HG02852 (cell line): ENCODE data around the gene MRPL57.
"Not testable (repeated sequence)": the region's sequence is repeated elsewhere in the genome, so short reads cannot be mapped to it uniquely, and the experiment has no call there.

Source experiments
- ATAC-seq: cut with Tn5 transposase; IDR thresholded peaks from one replicate; pipeline ENCODE4 v1.9.1; 2021; ENCODE audit warnings: mild to moderate bottlenecking, moderate library complexity; ENCODE audit not compliant: unreplicated experiment

Gene MRPL57

DNA sequence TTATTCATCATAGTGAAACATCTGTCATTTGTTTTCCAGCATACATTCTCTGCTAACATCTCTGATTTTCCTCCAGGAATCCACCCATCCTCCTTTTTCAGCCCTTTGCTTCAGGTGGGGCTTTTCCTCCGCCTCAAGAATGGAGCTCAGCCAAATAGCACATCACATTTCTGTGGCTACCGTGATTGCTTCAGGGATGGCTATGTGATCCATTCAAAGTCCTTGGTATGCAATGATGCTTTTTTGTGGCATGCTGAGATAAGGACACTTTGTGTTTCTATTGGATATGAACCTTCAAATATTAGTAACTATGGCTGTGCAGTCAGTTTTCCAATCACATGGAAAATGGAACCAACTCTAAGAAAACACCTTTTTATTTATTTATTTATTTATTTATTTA is 18.3 kb downstream of the MRPL57 start:
- not testable (repeated sequence) for ATAC-seq

DNA sequence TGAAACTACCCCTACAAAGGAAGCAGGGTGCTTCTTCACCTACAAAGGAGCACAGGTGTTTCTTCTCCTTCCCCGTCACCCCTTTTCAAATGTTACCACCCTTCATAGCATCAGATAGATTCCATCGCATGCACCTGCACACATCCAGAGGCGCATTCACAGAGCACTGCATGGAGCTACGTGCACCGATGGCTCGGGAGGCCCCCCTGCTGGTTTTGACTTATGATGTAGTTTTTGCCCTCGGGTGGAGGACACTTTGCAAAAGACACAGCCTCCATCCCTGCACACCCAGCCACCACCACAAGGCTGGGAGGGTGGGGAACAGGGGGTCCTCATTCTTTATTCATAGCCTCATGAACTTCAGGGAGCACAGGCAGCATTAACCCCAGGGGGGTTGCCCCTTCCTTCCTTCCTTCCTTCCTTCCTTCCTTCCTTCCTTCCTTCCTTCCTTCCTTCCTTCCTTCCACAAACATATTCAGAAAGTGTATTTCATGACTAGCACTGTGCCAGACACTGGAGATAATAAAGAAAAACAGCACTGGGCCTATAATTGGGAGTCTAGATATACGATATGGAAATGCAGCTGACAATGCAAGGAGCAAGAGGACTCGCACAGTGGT is 21.3 kb downstream of the MRPL57 start:
- ATAC-seq = not testable (repeated sequence)

DNA sequence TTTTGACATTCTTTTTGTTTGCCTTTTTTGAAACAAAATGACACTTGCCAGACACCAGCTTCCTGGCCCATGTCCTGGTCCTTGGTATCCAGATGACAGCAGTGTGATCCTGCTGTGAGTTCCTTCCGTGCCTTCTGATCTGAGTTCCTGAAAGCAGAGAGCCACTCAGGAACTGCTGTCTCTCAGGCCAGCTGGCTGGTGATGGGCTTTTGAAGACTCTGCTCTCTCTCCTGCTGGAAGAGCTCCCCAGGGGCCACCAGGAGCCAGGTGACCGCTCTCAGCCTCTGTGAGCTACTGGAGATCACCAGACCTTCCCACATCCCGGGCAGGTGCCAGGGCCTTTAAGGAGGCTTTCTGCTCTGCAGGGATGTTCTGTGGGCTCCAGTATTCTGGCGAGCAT is 21.9 kb downstream of the MRPL57 start:
- ATAC-seq = not testable (repeated sequence)

DNA sequence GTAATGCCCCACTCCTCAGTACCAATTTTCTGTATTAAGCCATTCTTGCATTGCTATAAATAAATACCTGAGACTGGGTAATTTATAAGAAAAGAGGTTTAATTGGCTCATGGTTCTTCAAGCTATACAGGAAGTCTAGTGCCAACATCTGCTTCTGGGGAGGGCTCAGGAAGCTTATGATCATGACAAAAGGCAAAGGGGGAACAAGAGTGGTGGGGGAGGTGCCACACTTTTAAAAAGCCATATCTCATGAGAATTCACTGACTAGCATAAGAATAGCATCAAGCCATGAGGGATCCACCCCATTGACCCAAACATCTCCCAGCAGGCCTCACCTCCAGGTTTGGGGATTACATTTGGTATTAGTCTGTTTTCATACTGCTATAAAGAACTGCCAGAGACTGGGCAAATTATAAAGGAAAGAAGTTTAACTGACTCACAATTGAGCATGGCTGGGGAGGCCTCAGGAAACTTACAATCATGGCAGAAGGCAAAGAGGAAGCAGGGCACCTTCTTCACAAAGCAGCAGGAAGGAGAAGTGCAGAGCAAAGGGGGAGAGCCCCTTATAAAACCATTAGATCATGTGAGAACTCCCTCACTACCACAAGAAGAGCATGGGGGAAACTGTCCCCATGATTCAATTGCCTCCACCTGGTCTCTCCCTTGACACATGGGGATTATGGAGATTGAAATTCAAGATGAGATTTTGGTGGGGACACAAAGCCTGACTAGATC is 25.2 kb downstream of the MRPL57 start:
- not testable (repeated sequence) for ATAC-seq

DNA sequence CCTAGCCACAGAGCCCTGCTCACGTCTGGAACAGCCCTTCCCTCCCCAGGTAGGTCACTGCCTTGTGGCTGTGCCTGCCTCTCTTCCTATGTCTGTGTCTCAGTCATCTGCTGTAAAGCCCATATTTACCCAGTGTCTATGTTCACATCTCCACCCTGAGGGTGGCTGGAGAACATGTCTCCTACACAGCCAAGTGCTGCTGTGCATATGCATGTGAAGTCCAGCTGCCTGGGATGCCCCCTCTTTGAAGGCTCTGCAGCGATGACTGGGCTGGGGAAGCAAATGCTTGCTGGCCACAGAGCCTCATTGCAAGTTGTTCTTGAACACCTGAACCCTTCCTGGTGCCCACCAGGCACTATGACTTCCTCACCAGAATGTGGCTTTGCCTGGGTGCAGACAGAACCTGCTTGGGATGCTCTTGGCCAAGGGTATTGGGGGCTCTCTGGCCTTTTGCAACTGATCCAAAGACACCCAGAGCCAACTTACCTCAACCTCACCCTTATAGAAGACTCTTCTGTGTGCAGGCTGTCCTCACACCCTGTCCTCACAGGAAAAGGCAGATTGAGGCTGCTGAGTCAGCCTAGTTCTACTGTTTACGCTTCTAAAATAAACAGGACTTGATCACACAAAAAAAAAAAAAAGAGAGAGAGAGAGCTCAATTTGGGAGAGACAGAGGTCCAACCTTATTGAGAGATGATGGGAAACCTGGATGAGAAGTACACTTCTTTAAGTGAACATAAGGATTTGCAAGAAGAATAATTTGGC is 26.5 kb downstream of the MRPL57 start:
- ATAC-seq = no peak

DNA sequence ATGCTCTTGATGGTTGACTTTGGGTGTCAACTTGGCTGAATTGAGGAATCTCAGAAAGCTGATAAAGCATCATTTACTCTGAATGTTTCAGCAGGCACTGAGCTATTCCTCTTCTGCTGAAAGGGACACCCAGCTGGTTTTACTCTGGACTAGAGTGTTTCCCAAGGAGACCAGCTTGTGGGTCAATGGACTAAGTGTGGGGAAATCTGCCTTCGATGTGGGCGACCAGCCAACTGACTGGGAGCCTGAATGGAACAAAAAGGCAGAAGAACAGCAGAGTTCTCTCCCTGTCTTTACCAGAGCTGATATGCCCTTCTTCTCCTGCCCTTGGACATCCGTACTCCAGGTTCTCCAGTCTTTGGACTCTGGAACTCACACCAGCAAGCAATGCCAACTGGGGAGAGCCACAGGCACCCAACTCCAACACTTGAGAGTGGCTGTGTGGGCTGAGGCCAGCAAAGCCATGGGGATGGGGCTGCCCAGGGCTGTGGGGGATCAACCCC is 32.2 kb downstream of the MRPL57 start:
- no peak for ATAC-seq

DNA sequence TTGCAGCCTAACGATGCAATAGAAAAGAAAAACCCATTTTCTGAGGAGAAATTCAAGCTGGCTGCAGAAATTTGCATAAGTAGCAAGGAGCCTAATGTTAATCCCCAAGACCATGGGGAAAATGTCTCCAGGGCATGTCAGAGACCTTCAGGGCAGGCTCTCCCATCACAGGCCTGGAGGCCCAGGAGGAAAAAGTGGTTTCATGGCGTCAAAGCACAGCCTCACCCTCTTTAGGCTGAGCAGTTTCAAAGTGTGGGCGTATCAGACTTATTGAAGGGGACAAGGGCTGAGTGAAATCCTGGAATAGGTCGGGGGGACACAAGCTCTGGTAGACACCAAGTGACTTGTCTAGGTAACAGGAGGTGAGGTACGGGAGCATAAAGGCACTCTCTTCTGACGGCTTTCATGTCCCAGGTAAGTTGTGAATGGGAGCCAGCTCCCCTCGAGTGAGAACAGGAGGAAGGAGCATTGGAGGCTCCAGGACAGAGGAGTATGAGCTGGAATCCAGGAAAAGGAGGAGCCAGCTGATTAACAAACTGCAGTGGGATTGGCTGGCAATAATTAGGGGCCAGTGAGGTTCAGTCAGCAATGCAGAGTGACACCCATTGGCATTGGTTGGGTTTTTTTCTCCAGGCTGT is 35.8 kb downstream of the MRPL57 start:
- ATAC-seq = no peak

DNA sequence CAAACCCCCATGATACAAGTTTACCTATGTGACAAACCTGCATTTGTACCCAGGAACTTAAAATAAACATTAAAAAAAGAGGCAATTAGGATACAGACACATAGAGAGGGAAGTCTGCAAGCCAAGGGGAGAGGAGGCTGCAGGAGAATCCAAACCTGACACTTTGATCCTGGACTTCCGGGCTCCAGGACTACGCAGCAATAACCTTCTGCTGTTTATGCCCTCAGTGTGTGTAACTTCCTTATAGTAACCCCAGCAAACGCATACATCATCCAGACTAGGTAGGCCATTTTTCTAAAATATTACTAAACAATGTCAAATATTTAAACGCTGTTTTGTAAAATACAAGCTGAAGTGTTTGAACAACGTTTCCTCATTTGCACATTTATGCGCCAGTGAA is 39.0 kb downstream of the MRPL57 start:
- not testable (repeated sequence) for ATAC-seq

DNA sequence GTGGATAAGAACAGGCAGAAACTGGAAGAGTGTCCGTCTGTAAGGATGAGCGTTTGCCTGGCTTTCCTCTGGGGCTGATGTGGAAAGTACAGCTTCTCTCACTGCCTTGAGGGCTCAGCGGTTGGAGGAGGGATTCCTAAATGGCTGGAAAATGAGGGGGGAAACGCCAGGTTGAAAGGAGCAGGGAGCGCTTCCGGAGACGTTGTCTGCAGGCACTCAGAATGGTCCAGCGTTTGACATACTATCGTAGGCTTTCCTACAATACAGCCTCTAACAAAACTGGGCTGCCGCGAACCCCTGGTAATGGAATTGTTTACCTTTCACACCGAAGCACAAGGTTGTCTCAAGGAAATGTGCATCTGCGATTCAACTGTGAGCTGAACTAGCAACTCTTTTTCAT is 39.9 kb downstream of the MRPL57 start:
- ATAC-seq = no peak

DNA sequence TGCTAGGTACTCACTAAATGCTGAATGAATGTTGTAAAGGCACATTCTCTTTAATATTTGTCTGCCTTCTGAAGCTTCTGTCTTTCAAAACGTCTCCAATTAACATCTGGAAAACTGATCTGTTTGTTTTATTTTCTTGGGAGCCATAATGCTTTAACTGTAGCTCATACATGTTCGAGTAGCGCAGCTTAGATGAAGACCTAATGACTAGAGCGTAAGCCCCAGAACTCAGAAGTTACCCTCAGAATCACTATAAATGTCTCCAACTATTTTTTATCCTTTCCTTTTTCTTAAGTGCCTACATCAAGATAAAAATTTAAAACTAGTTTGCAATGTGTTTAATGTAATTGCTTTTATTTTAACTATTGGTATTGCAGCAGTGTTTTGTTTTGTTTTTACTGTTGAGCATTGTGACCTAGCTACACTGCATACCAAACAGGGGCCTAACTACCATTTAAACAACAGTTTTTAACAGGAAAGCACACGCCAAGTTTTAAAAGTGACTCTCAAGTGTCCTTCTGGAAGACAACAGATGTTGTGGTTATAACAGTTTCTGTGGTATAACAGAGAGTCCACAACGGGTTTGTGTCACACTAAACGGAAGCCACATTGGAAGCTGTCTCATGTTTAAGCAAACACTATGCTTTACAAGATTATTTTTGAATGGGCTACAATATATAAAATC is 42.0 kb downstream of the MRPL57 start:
- ATAC-seq = peak; percentile 100

DNA sequence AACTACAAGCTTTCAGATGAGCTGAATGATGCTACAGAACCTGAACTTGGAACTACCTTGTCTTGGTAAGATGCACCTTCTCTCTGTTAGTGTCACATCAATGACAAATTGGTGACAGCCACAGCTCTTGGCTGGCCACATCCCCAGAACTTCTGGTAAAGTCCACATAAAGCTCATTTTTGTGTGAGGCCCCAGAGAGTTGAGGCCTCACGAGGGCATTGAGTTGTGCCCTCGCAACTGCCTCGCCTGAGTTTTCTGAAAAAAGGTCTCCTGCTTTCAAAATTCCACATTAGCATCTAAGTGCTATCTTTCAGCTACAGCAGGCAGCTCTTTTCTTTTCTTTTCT is 42.6 kb downstream of the MRPL57 start:
- no peak for ATAC-seq

DNA sequence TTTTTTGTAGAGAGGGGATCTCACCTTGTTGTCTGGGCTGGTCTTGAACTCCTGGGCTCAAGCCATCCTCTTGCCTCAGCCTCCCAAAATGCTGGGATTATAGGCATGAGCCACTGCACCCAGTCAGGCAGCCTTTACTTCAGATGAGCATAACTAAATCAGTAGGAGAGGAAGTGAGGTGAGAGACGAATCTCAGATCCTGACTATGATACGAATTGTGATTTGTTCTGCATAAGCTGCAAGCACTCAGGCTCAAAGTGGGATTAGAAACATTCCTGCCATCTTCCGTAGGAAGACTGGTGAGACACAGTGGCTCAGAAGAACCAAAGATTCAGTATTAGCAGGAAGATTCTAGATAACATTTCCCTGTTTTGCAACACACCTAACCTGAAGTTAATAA is 43.3 kb downstream of the MRPL57 start:
- not testable (repeated sequence) for ATAC-seq

DNA sequence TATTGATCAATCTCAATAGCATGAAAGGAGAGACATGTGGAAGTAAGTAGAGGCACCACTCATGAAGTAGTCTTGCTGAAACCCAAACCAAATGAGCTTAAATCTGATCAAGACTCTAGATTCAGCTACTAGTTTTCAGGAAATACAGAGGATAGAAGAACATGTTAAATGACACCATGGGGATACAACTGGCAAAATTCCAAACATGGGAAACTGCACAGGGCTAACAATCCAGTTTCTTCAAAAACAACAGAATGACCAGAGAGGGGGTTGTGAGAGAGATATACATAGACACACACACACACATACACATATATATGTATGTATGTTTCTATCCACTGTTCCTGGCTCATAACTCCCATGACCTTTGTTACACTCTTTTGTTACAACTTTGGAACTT is 44.8 kb downstream of the MRPL57 start:
- no peak for ATAC-seq

DNA sequence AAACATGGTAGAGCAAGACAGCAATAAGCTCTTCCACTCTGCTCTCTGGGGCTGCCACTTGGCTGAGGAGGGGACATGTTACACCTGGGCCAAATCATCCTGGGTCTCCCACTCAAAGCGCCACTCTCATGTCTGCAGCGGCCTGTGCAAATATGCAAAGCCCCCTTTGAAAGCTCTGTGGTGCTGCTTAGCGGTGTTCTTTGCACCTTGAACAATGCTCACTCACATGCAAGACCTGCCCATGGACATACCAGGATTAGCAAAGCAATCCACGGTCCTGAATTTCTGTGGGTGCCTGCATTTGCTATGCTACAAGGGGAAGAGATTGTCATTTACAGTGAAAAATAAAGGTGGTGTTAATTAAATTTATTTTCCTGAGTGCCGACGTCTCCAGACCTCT is 48.6 kb downstream of the MRPL57 start:
- no peak for ATAC-seq

DNA sequence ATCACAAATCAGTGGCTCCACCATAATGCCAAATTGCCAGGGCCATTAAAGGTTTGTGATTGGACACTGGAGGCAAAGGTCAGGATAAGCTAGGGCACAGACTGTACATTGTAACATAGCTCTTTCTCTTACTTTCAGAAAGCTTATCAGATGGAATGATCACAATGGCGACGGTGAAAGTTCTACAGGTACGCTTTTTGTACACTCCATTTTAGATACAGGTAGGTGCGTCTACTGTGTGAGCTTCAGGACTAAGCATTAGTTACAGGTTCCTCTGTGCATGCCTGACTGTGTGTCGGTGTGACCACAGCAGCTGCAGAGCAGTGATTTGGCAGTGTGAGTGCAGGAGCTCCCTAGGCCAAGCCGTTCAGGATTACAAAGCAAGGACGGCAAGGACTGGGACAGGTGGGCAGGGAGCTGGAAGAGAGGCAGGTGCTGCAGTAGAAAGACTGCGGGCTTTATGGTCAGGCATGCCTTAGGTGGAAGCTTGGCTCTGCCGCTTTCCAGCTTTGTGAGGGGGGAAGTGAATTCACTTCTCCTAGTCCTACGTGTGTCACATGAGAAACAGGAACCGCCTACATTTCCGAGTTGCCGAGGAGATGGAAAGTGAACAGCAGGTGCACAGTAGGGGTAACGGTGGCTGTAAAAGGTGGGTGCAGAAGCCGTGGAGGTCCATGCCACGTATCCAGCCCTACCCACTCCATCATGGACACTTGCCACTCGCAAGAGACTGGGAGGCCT is 49.6 kb downstream of the MRPL57 start:
- ATAC-seq = no peak

DNA sequence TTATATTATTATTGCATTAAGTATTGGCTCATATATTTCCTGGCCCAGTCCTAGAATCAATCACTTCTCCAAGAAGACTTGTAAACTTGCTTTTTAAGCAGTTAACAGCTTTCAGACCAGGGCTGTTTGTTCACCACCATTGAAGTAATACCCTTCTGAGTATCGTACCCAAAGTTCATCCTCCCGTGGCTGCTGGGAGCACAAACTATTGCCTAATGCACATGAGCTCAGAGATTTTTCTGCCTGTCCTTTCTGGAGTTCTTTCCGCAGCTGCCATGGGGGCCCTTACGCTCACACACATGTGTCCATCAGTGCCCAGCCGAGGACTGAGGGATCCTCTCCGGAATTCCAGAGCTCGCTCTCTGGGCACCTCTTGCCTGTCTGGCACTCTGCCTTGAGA is 51.5 kb downstream of the MRPL57 start:
- ATAC-seq = no peak
